Adrenal gland (tissue), 12 donors: ENCODE results near the gene RUFY2. TPM values are rescaled to one million over a fixed set of nuclear protein-coding genes. Genes with fewer than 3 reads are reported as not detected.

Experiments used
- DNase-seq, 7 donors: peaks; one replicate each; pipeline ENCODE4 v3.0.0-alpha.2; 2019 to 2020
- H3K27ac ChIP-seq, 5 donors: fragments of 200-600 bp; sonication (generic) in 4 of 5; 1 replicate in 3 of 5; 2 replicates in 2 of 5; pipeline versions ENCODE4 v1.5.1 to v1.8.0; 2016 to 2020; ENCODE audit warnings: mild to moderate bottlenecking in 1 of 5
- H3K27me3 ChIP-seq: fragments of 200-600 bp; 2 replicates; pipeline ENCODE4 v1.8.0; 2021
- H3K36me3 ChIP-seq, 2 donors: fragments of 200-600 bp; replicated peaks in 1 of 2; 1 replicate in 1 of 2; 2 replicates in 1 of 2; pipeline versions ENCODE4 v1.5.1 to v1.8.0; 2018 to 2022
- H3K4me1 ChIP-seq, 2 donors: fragments of 200-600 bp; replicated peaks in 1 of 2; 1 replicate in 1 of 2; 2 replicates in 1 of 2; pipeline versions ENCODE4 v1.5.1 to v1.8.0; 2018 to 2021
- H3K4me3 ChIP-seq, 4 donors: fragments of 200-600 bp; sonication (generic) in 3 of 4; one replicate each; pipeline ENCODE4 v1.5.1; 2016 to 2018
- H3K9me3 ChIP-seq, 3 donors: fragments of 200-600 bp; sonication (generic) in 1 of 3; replicated peaks in 1 of 3; 1 replicate in 2 of 3; 2 replicates in 1 of 3; pipeline versions ENCODE4 v1.5.1 to v1.8.0; 2016 to 2021
- POLR2A ChIP-seq, 2 donors: fragments of 450-650 bp; IDR thresholded peaks; one replicate each; pipeline ENCODE4 v1.6.1; 2017; ENCODE audit warnings: antibody characterized with exemption in 2 of 2, mild to moderate bottlenecking in 2 of 2, moderate library complexity in 1 of 2
- WGBS, 4 donors: extraction: QIAGEN DNeasy Blood & Tissue Kit in 2 of 4; methylation state at CpG; one replicate each; pipeline versions ENCODE4 v1.1.5 to v1.1.7; 2013 to 2017; 5-methylcytosine and 5-hydroxymethylcytosine counted together
- intact Hi-C, 2 donors: fragments of 100-400 bp; cut with DNase I; formaldehyde crosslinking; loops; one replicate each; pipeline versions ENCODE4 v1.14.1 to v1.15.0; 2022 to 2023
- polyA plus RNA-seq, 3 donors: library from polyadenylated mRNA; stranded (reverse); fragments of 200-250 nt in 2 of 3; fragments of 350-450 nt in 1 of 3; fragmentation: Illumina TruSeq in 1 of 3; extraction: RNeasy Lipid Tissue Mini Kit (QIAGEN cat#74804) in 1 of 3; gene quantifications; one replicate each; pipeline ENCODE4 v1.2.3, GENCODE V29; 2013 to 2014
- total RNA-seq, 9 donors: library from RNA; depleted of rRNA in 4 of 9; stranded (reverse); fragments of >200 nt in 4 of 9; fragments of 120-200 nt in 1 of 9; fragmentation: NEBNext Ultra II Directional in 1 of 9; extraction: Animal tissue kit (Norgen Biotek cat#: 25700) in 1 of 9; gene quantifications; one replicate each; pipeline versions ENCODE4 v1.1.0 to v1.2.4, GENCODE V29; 2013 to 2023
- TF ChIP-seq, protein P1 (sequence below), 6 experiments: fragments of 450-650 bp in 4 of 6; fragments of 200-600 bp in 2 of 6; sonication (generic) in 1 of 6; IDR thresholded peaks; 1 replicate in 5 of 6; 2 replicates in 1 of 6; pipeline versions ENCODE4 v1.5.1 to v1.8.0; 2016 to 2021; ENCODE audit warnings: antibody characterized with exemption in 6 of 6, mild to moderate bottlenecking in 2 of 6, moderate library complexity in 1 of 6
- donor health status: healthy with polysubstance abuse.
- donor health status: Bipolar disorder and iron deficiency.
- donor health status: DM: yes; HTN: yes; CAD: no.
- donor health status: DM: no; HTN: no; CAD: no.
- donor health status: DM: no; HTN: no; CAD: no.
- donor health status: DM: yes; HTN: yes; CAD: no.

Gene RUFY2
- total and polyA plus RNA-seq, 12 donors, result 6.5 to 26.0 (median 15.5) TPM

DNA sequence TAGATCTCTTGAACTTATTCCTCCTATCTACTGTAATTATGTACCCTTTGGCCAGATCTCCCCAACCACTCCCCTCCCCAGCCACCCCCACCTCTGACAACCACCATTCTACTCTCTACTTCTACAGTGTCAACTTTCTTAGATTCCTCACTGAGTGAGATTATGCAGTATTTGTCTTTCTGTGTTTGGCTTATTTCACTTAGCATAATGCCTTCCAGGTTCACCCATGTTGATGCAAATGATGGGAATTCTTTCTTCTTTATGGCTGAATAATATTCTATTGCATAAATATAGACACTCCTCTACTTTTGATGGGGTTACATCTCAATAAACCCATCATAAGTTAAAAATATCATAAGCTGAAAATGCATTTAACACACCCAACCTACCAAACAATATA is 96.5 kb downstream of the RUFY2 start:
- no peaks in the 10 kb centered on the region for H3K4me1 ChIP-seq
- no peaks in the 10 kb centered on the region for H3K9me3 ChIP-seq
- DNase-seq, result no peak
- TF ChIP-seq POLR2A (IDR thresholded peaks at IDR 0.05), result no peak
- TF ChIP-seq, protein P1, sequence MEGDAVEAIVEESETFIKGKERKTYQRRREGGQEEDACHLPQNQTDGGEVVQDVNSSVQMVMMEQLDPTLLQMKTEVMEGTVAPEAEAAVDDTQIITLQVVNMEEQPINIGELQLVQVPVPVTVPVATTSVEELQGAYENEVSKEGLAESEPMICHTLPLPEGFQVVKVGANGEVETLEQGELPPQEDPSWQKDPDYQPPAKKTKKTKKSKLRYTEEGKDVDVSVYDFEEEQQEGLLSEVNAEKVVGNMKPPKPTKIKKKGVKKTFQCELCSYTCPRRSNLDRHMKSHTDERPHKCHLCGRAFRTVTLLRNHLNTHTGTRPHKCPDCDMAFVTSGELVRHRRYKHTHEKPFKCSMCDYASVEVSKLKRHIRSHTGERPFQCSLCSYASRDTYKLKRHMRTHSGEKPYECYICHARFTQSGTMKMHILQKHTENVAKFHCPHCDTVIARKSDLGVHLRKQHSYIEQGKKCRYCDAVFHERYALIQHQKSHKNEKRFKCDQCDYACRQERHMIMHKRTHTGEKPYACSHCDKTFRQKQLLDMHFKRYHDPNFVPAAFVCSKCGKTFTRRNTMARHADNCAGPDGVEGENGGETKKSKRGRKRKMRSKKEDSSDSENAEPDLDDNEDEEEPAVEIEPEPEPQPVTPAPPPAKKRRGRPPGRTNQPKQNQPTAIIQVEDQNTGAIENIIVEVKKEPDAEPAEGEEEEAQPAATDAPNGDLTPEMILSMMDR (IDR thresholded peaks at IDR 0.05), result no peak
- no peaks in the 10 kb centered on the region for H3K27me3 ChIP-seq
- no peak overlapping the region for H3K4me3 ChIP-seq
- no peak overlapping the region for H3K27ac ChIP-seq
- intact Hi-C loops, result no loop called here
- no peaks in the 10 kb centered on the region for H3K36me3 ChIP-seq

DNA sequence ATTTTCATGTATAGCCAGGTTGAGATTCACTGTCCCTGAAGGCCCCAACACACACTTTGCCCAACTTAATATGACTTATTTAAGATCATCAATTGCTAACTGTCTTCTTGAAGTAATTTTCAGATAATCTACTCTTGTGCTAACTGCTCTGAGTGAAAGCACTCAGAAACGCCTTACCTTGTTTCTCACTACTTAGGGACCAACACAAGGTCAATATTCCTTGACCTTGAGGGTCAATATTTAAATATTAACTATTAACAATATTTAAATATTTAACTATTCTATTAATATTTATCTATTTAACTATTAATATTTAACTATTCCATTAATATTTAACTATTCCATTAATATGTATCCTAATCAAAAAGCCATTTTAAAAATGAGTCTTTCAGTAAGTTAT is 101.2 kb downstream of the RUFY2 start:
- no peak overlapping the region for H3K27ac ChIP-seq
- no peak overlapping the region for H3K4me3 ChIP-seq
- H3K9me3 ChIP-seq, result no peaks in the 10 kb centered on the region
- 0 to 65% (median 55%) methylated on average over 1 of the region's 1 CpG for WGBS, 4 donors
- no peaks in the 10 kb centered on the region for H3K36me3 ChIP-seq
- peaks cover 0 to 5% of the 10 kb centered on the region in 2 donors for H3K4me1 ChIP-seq
- intact Hi-C loops, result loop anchor here in 1 of 2 donors (10.0 kb wide), 3 partner anchors 91 to 441 kb away; no protein-coding TSS in a partner anchor
- no peak for DNase-seq
- H3K27me3 ChIP-seq, result no peaks in the 10 kb centered on the region
- no peak for TF ChIP-seq POLR2A (IDR thresholded peaks at IDR 0.05)

DNA sequence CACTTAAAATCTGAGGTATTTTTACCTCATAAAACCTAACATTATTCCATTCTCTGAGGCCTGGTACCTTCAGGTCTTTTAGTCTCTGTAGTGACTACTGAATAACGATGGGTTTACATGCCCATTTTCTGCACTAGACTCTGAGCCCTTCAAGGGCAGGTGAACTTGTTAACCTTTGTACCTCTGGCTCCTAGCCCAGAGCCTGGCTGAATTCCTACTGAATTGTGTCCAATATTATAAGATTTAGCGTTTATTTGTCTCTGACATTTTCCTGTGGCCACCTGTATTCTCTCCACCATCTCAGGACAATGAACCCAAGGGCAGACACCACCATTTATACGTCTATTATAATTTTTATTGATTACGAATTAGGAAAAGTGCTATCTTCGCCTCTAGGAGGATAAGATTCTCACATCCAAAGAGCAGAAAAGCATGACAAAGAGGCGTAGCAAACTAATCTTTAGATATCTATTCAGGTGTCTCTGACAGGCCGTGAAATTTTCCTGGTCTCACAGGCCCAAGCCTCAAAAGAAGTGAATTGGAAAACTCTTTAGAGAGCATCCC is 103.1 kb downstream of the RUFY2 start:
- Histone ChIP-seq H3K9me3 (no peaks in the 10 kb centered on the region), H3K4me3 (no peak overlapping the region), H3K27me3 (no peaks in the 10 kb centered on the region), H3K4me1 (peaks cover 0 to 5% of the 10 kb centered on the region in 2 donors), H3K36me3 (no peaks in the 10 kb centered on the region), H3K27ac (no peak overlapping the region)
- TF ChIP-seq POLR2A (IDR thresholded peaks at IDR 0.05), result no peak
- TF ChIP-seq, protein P1 (IDR thresholded peaks at IDR 0.05), result no peak
- WGBS, 4 donors, result 53 to 62% (median 59%) methylated on average over 7 of the region's 7 CpGs
- peak; percentile 25 to 62 (median 50) for DNase-seq
- intact Hi-C loops, result loop anchor here in 1 of 2 donors (10.0 kb wide), 3 partner anchors 89 to 439 kb away; no protein-coding TSS in a partner anchor

DNA sequence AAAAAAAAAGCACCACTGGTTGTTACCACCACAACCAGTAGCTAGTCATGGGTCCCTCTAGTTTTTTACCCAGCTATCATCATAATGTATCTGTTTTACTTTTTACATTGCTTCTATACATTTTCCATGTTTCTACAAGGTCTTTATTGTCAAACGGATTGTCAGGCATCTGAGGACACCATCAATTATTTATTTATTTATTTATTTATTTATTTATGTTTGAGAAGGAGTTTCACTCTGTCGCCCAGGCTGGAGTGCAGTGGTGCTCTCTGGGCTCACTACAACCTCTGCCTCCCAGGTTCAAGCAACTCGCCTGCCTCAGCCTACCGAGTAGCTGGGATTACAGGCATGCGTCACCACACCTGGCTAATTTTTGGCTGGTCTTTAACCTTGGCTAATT is 104.2 kb downstream of the RUFY2 start:
- intact Hi-C loops, result loop anchor here in 1 of 2 donors (10.0 kb wide), 3 partner anchors 88 to 438 kb away; no protein-coding TSS in a partner anchor
- DNase-seq, result no peak
- WGBS, 4 donors, result 70 to 77% (median 76%) methylated on average over 5 of the region's 5 CpGs
- Histone ChIP-seq H3K36me3 (no peaks in the 10 kb centered on the region), H3K27me3 (no peaks in the 10 kb centered on the region), H3K27ac (no peak overlapping the region), H3K4me1 (peaks cover 0 to 5% of the 10 kb centered on the region in 2 donors), H3K4me3 (no peak overlapping the region), H3K9me3 (no peaks in the 10 kb centered on the region)
- TF ChIP-seq, protein P1 (IDR thresholded peaks at IDR 0.05), result no peak
- no peak for TF ChIP-seq POLR2A (IDR thresholded peaks at IDR 0.05)

DNA sequence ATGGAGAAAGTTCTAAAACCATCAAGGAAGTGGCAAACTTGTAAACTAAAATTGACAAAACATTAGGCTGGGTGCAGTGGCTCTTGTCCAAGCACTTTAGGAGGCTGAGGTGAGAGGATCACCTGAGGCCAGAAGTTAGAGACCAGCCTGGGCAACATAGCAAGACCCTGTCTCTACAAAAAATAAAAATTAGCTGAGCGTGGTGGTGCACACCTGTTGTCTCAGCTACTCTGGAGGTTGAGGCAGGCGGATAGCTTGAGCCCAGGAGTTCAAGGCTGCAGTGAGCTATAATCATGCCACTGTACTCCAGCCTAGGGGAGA is 104.6 kb downstream of the RUFY2 start:
- no peaks in the 10 kb centered on the region for H3K9me3 ChIP-seq
- TF ChIP-seq, protein P1 (IDR thresholded peaks at IDR 0.05), result no peak
- no peak for TF ChIP-seq POLR2A (IDR thresholded peaks at IDR 0.05)
- intact Hi-C loops, result loop anchor here in 1 of 2 donors (10.0 kb wide), 3 partner anchors 88 to 438 kb away; no protein-coding TSS in a partner anchor
- 46 to 69% (median 55%) methylated on average over 2 of the region's 2 CpGs for WGBS, 4 donors
- H3K36me3 ChIP-seq, result no peaks in the 10 kb centered on the region
- H3K27me3 ChIP-seq, result no peaks in the 10 kb centered on the region
- H3K4me3 ChIP-seq, result no peak overlapping the region
- H3K27ac ChIP-seq, result no peak overlapping the region
- H3K4me1 ChIP-seq, result peaks cover 0 to 5% of the 10 kb centered on the region in 2 donors
- no peak for DNase-seq
